PFSK-1 (cell line): Measurements from ENCODE around the gene TRIP6.

Source experiments
- FOXP2 ChIP-seq: optimal IDR thresholded peaks from 2 replicates; pipeline ENCODE3; 2011; ENCODE audit warnings: borderline replicate concordance, control low read depth, inconsistent platforms; ENCODE audit not compliant: insufficient read depth; ENCODE audit errors: extremely low read length, extremely low read depth
- POLR2AphosphoS5 ChIP-seq: IDR thresholded peaks from 2 replicates; pipeline ENCODE4 v1.6.1; 2012; ENCODE audit warnings: low read depth, mild to moderate bottlenecking, control low read depth, low read length, moderate library complexity
- REST ChIP-seq, 2 experiments: IDR thresholded peaks; 2 replicates each; pipeline versions ENCODE4 v1.6.1 to v1.8.0; 2011 to 2012; ENCODE audit warnings: low read depth in 2 of 2, low read length in 2 of 2, control low read depth in 1 of 2, inconsistent platforms in 1 of 2, mild to moderate bottlenecking in 1 of 2, moderate library complexity in 1 of 2; ENCODE audit not compliant: insufficient read depth in 1 of 2
- SIN3A ChIP-seq: IDR thresholded peaks from 2 replicates; pipeline ENCODE4 v1.6.1; 2012; ENCODE audit warnings: mild to moderate bottlenecking, low read length, moderate library complexity, borderline replicate concordance; ENCODE audit not compliant: insufficient read depth
- TAF1 ChIP-seq: IDR thresholded peaks from 2 replicates; pipeline ENCODE4 v1.6.1; 2012; ENCODE audit warnings: low read length, control low read depth, borderline replicate concordance; ENCODE audit not compliant: insufficient read depth

The TRIP6 gene

GRCh38 chr7:100880645-100881044 is 13.5 kb downstream of the TRIP6 start:
- TF ChIP-seq FOXP2 = no peak
- no peak for TF ChIP-seq SIN3A
- no peak for TF ChIP-seq POLR2AphosphoS5
- no peak for TF ChIP-seq TAF1
- TF ChIP-seq REST (IDR thresholded peaks at IDR 0.05; ENCODE audit: insufficient read depth in 1 of 2, low read depth in 2 of 2, low read length in 2 of 2) = no peak

GRCh38 chr7:100881136-100881535 is 13.9 kb downstream of the TRIP6 start:
- TF ChIP-seq FOXP2 (no peak), REST (IDR thresholded peaks at IDR 0.05; ENCODE audit: insufficient read depth in 1 of 2, low read depth in 2 of 2, low read length in 2 of 2) (no peak), TAF1 (no peak), SIN3A (no peak), POLR2AphosphoS5 (no peak)

- TF ChIP-seq REST (IDR thresholded peaks at IDR 0.05; ENCODE audit: insufficient read depth in 1 of 2, low read depth in 2 of 2, low read length in 2 of 2) (no peak), FOXP2 (no peak), POLR2AphosphoS5 (no peak), SIN3A (no peak), TAF1 (no peak)
Observed at GRCh38 chr7:100882201-100882600, 15.0 kb downstream of the TRIP6 start.

- TF ChIP-seq REST (IDR thresholded peaks at IDR 0.05; ENCODE audit: insufficient read depth in 1 of 2, low read depth in 2 of 2, low read length in 2 of 2) = no peak
- TF ChIP-seq TAF1 = no peak
- TF ChIP-seq POLR2AphosphoS5 = no peak
- no peak for TF ChIP-seq SIN3A
- TF ChIP-seq FOXP2 = no peak
Observed at GRCh38 chr7:100882785-100883526, 15.8 kb downstream of the TRIP6 start.

- TF ChIP-seq SIN3A (no peak), TAF1 (no peak), POLR2AphosphoS5 (no peak), REST (IDR thresholded peaks at IDR 0.05; ENCODE audit: insufficient read depth in 1 of 2, low read depth in 2 of 2, low read length in 2 of 2) (no peak)
Observed at GRCh38 chr7:100884736-100885439, 17.7 kb downstream of the TRIP6 start.
